Measurements from ENCODE around the gene ZNF823. TPM values are rescaled to one million over a fixed set of nuclear protein-coding genes. Genes with fewer than 3 reads are reported as not detected.
A peak's percentile ranks its signal among the peaks of the same experiment; 100 is the strongest.

ZNF823 gene
- total RNA-seq, 1 donor from 2014 or later: 8.5 TPM

GRCh38 chr19:11693505-11694499 lies 44.9 kb downstream of the ZNF823 start:
- Mint-ChIP-seq H3K36me3 (ENCODE audit: unreplicated experiment) (peaks cover 4% of the 10 kb centered on the region), H3K4me1 (ENCODE audit: low read depth, unreplicated experiment) (peaks cover 1% of the 10 kb centered on the region), H3K27me3 (ENCODE audit: unreplicated experiment) (peaks cover 2% of the 10 kb centered on the region), H3K9me3 (ENCODE audit: unreplicated experiment) (peaks cover 6% of the 10 kb centered on the region), H3K27ac (ENCODE audit: unreplicated experiment) (peak overlapping the region; percentile 41), H3K4me3 (ENCODE audit: unreplicated experiment) (peak overlapping the region; percentile 87)
- TF ChIP-seq CTCF (IDR thresholded peaks at IDR 0.05; ENCODE audit: partially characterized antibody, unreplicated experiment): no peak
- no peak for DNase-seq

GRCh38 chr19:11692127-11692790 lies 46.5 kb downstream of the ZNF823 start:
- Mint-ChIP-seq H3K36me3 (ENCODE audit: unreplicated experiment) (peaks cover 11% of the 10 kb centered on the region), H3K4me3 (ENCODE audit: unreplicated experiment) (no peak overlapping the region), H3K9me3 (ENCODE audit: unreplicated experiment) (peaks cover 7% of the 10 kb centered on the region), H3K27me3 (ENCODE audit: unreplicated experiment) (peaks cover 2% of the 10 kb centered on the region), H3K27ac (ENCODE audit: unreplicated experiment) (no peak overlapping the region), H3K4me1 (ENCODE audit: low read depth, unreplicated experiment) (peaks cover 1% of the 10 kb centered on the region)
- no peak for DNase-seq
- no peak for TF ChIP-seq CTCF (IDR thresholded peaks at IDR 0.05; ENCODE audit: partially characterized antibody, unreplicated experiment)

GRCh38 chr19:11685676-11686650 lies 52.8 kb downstream of the ZNF823 start:
- TF ChIP-seq CTCF (IDR thresholded peaks at IDR 0.05; ENCODE audit: partially characterized antibody, unreplicated experiment): no peak
- Mint-ChIP-seq H3K4me3 (ENCODE audit: unreplicated experiment) (no peak overlapping the region), H3K9me3 (ENCODE audit: unreplicated experiment) (peaks cover 8% of the 10 kb centered on the region), H3K27me3 (ENCODE audit: unreplicated experiment) (no peaks in the 10 kb centered on the region), H3K4me1 (ENCODE audit: low read depth, unreplicated experiment) (no peaks in the 10 kb centered on the region), H3K36me3 (ENCODE audit: unreplicated experiment) (peaks cover 42% of the 10 kb centered on the region), H3K27ac (ENCODE audit: unreplicated experiment) (no peak overlapping the region)
- DNase-seq: no peak

- no peak overlapping the region for H3K27ac Mint-ChIP-seq (ENCODE audit: unreplicated experiment)
Measured at GRCh38 chr19:11684987-11685675, 53.6 kb downstream of the ZNF823 start.

More at GRCh38 chr19:11684987-11685675, 53.6 kb downstream of the ZNF823 start:
- TF ChIP-seq CTCF (IDR thresholded peaks at IDR 0.05; ENCODE audit: partially characterized antibody, unreplicated experiment): no peak
- no peaks in the 10 kb centered on the region for H3K4me1 Mint-ChIP-seq (ENCODE audit: low read depth, unreplicated experiment)
- peaks cover 11% of the 10 kb centered on the region for H3K9me3 Mint-ChIP-seq (ENCODE audit: unreplicated experiment)
- DNase-seq: no peak
- H3K27me3 Mint-ChIP-seq (ENCODE audit: unreplicated experiment): no peaks in the 10 kb centered on the region
- H3K36me3 Mint-ChIP-seq (ENCODE audit: unreplicated experiment): peaks cover 45% of the 10 kb centered on the region
- no peak overlapping the region for H3K4me3 Mint-ChIP-seq (ENCODE audit: unreplicated experiment)

Measured in glutamatergic neuron (in vitro differentiated cells).